ENCODE measurements around the gene FAM78B.

Gene FAM78B

DNA sequence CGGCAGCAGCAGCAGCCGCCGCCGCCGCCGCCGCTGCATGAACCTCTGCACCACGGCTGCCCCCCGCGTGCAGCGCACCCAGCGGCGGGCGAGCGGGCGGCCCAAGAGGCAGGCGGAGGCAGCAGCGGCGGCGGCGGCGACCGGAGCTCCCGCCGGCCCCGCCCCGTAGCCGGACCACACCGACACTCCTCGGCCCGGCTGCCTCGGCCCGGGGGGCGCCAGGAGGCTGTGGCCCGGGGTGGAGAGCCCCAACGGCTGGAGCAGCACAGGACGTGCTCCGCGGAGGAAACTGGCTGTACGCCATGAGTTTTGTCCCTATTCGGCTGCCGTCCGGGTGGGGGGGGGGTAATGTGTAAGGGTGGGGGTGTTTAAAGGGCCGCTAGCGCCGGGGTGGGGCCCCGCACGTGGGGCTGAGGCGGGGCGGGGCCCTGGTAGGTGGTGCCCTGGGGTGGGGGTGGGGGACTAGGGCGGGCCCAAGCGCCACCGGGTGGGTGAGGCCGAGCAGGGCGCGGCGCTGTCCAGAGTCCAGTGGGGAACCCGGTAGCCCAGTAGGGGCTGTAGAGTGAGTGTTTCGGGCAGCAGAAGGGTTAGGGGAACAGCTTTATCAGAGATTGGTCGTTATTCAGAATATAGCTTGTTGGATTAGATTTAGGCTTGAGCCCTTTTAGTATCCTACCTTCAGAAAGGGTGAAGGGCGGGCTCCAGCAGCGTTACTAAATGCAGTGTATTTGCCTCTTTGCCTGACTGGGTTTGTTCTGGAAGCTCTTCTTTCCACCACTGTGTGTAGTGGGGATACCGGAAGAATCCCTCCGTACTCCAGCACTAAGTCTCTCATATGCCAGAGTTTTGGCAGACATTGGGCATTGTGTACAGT lies at the start of gene FAM78B:
Gene FAM78B, minus strand, starts transcription at position 304 of the 874 bp plus-strand sequence. CDS start 753 bp downstream, outside the sequence.
- DNase-seq: no peak

GRCh38 chr1:166202546-166202945 lies 35.7 kb upstream of the FAM78B start:
- DNase-seq: no peak

DNA sequence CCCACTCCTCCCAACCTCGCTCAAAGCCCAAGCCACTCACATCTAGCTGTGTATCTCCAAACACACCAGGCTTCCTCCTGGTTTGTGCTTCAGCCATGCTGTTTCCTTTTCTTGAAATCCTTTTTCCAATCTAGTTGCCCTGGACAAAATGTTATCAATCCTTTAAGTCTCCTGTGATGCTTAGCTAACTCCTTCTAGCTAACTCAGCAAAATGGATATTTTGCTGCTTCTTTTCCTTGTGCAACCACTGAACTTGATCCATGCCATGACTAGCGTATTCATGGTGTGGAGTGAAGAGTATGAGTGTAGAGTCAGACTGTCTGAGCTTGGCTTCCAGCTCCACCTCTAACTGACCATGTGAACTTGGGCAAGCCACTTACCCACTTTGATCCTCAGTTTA lies 33.9 kb upstream of the FAM78B start:
- no peak for DNase-seq

DNA sequence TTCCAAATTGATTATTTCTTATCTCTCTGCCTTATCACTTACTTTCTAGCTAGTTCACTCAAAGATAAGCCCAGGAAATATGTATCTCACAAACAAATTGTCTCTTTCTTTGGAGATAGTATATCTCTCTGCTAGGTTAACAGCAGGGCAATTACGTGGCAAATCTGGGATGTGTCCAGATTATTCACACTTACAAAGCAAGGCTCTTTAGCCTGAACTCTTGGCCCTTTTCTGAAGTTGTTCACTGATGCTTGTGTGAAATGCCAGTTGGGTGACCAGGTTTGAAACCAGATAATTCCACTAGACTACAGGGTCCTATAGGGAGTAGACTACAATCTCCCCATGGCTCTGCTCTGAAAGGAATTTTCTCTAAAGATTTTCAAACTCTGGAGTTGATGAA lies 30.8 kb upstream of the FAM78B start:
- no peak for DNase-seq

DNA sequence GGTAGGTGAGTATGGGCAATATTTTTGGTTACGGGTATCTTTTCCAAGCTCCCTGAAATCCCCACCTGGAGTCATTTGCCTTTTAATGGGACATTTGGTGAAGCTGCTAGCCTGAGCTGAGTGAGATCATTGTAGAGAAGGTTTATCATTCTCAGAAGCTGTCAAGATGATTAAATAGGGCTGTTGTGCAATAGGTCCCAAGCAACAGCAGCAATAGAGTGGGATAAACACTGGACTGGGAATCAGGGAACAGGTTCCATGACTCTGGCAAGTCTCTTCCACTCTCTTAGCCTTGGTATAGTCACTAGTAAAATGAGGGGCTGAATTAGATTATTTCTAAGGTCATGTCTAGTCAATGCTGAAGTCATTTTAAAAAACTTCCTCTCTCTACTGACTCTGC lies 30.3 kb upstream of the FAM78B start:
- no peak for DNase-seq

- no peak for DNase-seq
These were observed 26.4 kb upstream of the FAM78B start for GRCh38 chr1:166193057-166193698.

DNA sequence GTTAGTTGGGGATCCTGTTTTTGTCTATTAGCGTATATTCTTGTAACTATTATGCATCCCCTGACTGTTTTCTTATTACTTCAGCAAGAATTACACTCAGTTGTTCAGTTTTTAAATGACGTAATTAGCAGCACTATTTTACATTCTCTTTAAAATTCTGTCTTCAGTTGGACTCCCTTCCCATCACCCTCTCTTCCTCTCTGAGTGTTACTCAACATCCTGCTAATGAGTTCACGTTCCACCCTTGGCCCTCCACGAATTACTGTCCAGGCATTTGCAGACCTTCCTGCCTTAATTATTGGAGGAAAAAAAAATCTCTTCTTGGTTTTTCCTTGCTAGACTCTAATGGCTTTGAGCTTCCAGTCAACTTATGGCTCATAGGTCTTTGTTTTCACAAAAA lies 23.6 kb upstream of the FAM78B start:
- DNase-seq: no peak

- no peak for DNase-seq
These were observed 22.3 kb upstream of the FAM78B start for GRCh38 chr1:166189126-166189525.

DNA sequence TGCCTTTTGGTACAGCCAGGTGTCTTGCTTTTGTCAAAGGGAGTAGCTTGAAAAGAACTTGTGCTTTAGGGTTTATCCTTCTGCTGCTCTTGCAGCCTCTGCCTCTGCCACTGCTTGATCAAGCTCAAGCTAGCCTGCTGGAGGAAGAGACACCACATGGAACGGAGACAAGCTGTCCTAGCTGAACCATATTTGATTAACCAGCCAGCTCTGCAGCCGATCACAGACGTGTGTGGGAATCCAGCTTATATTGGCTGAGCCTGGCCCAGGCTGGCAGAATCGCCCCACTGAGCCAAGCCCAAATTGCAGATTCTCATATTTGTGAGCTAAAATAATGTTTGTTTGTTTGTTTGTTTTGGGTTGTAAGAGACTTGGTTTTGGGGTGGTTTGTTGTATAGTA lies 18.7 kb upstream of the FAM78B start:
- no peak for DNase-seq

DNA sequence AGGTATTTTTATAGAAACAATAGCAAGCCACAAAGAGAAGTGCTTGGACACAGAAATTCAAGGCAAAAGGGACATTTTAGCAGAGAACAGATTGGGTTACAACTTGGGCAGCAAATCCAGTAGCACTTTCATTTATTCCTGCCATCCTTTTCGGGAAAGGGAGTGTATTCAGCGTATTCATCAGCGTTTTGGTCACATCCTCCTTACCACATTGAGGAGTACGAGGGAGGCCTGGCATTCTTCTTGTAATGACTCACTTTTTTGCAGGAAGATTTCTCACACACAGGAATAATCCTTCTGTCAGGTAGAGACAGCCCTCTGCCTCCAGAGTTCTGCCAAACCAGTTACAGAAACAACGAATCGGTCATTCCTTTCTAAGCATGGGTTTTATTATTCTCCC lies 18.1 kb upstream of the FAM78B start:
- no peak for DNase-seq

- no peak for DNase-seq
These were observed 17.2 kb upstream of the FAM78B start for GRCh38 chr1:166184012-166184411.

DNA sequence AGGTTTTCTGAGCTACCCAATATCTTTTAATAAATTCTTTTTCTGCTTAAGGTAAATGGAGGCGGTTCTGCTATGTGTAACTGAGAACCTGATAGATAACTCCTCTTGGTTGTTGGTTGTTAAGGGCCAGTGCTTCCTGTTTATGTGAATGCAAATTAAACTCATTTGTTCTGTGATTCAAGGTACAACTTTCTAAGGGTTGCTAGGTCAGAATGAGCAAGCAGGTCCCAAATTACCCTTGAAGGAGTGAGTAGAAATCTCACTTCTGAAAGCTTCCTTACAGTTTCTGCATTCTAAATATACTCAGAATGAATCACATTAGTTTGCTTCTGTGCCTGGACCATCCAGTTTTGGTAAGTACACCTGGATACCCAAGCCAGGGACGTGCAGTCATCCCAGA lies 15.5 kb upstream of the FAM78B start:
- DNase-seq: no peak

- DNase-seq: no peak
These were observed 9.6 kb upstream of the FAM78B start for GRCh38 chr1:166176416-166176815.

DNA sequence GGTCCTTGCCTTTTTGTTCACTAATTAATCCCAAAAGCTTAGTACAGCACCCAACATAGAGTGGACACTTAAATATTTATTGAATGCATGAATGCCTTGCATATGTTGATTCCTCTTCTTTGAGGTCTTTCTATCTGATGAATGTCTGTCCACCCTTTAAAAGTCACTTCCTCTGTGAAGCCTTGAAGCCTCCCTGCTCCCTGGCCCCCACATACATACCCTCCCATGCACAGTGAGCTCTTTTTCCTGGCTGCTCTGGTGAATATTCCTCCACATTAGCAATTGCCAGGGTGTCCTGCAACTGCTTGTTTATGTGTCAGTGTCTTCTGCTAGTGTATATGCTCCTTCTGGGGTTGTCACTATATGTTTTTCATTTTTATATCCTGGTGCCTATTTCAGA lies 8.2 kb upstream of the FAM78B start:
- no peak for DNase-seq

DNA sequence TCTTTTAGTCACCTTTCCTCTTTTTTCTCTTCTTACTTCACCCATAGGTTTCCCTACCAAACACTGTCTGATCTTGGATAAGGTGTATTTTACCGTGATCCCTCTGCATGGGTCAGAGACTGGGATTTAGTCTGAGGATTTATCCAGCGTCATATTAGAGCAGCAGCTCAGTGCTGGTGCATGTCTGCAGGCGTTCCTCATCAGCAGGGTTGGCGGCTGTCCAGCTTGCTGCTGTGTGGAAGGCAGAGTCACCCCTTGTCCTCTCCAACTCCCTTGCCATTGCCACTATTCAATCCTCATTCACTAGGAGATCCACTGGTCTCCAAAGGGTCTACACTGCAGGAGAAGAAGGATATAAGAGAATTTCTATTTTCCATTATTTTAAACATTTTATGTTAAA lies 7.3 kb upstream of the FAM78B start:
- DNase-seq: no peak

GRCh38 chr1:166172106-166172505 lies 5.3 kb upstream of the FAM78B start:
- no peak for DNase-seq

GRCh38 chr1:166170726-166171125 lies 3.9 kb upstream of the FAM78B start:
- no peak for DNase-seq

DNA sequence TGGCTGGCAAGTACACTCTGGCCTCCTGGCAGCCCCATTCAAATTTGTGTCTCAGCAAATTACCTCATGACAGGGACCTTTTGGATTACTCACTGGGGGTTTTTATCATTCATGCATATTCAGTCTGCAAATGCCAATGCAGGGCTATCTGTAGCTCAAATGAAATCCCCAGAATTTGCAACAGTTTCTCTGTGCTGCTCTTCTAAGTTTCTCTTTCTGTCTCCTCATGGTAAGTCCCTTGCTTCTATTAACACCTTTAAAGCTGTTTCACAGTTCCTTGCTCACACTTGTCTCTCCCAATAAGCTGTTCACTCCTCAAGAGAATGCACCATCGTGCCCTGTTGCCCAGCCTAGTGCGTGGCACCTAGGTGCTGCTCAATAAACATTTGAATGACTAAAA lies 3.3 kb upstream of the FAM78B start:
- DNase-seq: no peak

- no peak for DNase-seq
These were observed 2.4 kb upstream of the FAM78B start for GRCh38 chr1:166169182-166169581.

DNA sequence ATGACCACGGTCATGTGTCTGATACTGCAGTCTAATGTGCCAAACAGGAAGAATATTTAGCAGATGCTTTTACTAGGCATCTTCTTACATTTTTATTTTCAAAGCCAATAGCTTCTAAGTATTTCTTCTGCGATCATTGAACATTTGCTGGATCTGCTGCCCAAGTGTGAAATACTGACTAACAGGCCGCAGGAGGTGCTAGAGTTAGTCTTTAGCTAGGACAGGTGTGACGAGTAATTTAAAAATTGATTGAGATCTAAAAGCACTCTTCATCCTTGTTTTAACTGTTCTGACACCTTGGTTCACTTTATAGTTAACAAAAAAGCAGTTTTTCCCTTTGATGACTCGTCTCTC lies 748 bp upstream of the FAM78B start:
- no peak for DNase-seq

DNA sequence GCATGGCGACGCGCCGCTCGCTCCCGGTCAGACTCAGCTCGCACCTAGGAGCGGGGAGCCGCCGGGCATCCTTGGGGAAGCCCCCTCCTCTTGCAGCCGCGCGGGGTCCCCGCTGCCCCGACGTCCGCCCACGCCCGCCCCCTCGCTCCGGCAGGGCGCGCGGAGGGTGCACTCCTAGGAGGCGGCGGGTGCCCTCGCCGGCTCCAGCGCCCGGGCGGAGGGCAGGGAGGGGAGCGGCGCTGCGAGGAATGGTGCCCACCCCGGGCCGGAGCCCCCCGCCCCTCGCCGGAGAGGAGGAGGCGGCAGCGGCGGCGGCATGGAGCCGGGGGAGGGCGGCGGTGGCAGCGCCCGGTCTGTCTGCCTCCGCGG lies 488 bp downstream of the FAM78B start:
- no peak for DNase-seq

DNA sequence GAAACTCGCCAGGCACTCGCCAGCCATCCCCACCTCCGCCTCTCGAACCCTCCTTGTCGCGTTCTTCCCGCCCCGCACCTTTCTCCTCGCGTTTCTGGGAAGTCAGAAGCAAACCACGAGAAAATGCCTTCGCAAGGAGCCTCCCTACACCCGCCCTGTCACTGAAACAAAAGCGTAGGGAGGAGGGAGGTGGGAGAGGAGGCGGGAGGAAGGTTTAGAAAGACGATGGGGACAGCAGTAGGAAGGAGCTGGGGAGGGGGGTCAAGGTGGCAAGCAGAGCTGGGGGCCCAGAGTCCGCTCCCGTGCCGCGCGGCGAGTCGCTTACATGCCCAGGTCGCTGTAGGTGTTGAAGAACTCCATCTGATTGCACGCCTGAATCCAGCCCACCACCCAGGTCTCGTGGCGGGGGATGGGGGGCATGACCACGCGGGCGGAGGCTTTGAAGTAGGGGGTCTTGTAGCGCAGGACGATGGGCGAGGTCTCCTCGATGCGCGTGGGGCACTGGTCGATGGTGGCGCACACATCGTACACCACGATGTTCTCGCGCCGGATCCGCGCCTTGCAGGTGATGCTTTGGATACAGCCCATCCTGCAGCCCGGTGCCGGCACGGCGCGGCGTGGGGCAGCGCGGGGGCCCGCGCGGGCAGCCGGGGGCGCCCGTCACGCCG lies 1.0 kb downstream of the FAM78B start:
- no peak for DNase-seq

DNA sequence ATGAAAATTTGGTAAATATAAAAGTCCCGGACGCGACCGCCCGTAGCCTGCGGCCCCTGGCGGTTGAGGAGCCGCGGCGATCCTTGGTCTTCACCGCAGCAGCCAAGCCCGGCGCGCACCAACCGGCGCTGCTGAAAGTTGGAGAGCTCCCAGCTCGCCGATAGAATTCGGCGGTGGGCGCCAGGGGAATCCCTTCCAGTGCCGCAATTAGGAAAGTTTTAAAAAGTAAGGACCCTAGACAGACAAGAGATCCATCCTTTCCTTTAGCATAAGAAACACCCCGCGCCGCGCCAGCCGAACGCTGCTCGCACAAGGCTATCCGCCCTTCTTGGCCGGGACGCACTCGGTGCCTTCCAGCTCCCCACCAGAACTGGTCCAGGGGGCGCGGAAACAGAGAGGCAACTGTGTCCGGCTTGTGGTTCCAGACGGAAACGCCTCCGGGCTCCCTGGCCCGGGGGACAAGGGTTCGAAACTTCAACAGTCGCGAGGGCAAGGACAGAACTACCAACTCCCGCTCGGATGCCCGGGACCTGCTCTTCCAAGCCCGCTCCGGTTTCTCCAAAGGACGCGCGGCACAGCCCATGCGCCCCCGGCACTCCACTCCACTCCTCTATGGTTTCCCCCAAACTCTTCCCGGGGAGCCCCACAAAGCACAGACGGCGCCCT lies 1.7 kb downstream of the FAM78B start:
- DNase-seq: no peak

GRCh38 chr1:166164646-166164994 lies 2.2 kb downstream of the FAM78B start:
- DNase-seq: no peak

Data from bone marrow (tissue), 2 donors.